HG03442 (cell line): ENCODE measurements around the gene DPYSL5.

Experiments used
- ATAC-seq: cut with Tn5 transposase; IDR thresholded peaks from one replicate; pipeline ENCODE4 v1.9.1; 2021; ENCODE audit warnings: mild to moderate bottlenecking, moderate library complexity; ENCODE audit not compliant: unreplicated experiment

The DPYSL5 gene

GRCh38 chr2:26924731-26925099 lies 76.8 kb downstream of the DPYSL5 start:
- no peak for ATAC-seq

- ATAC-seq, result no peak
These were observed 77.3 kb downstream of the DPYSL5 start for GRCh38 chr2:26925100-26925791.

GRCh38 chr2:26927221-26927620 lies 79.3 kb downstream of the DPYSL5 start:
- ATAC-seq, result no peak

- ATAC-seq, result no peak
These were observed 85.0 kb downstream of the DPYSL5 start for GRCh38 chr2:26932974-26933373.

- ATAC-seq, result no peak
These were observed 85.8 kb downstream of the DPYSL5 start for GRCh38 chr2:26933431-26934334.

- no peak for ATAC-seq
These were observed 86.4 kb downstream of the DPYSL5 start for GRCh38 chr2:26934335-26934724.

GRCh38 chr2:26934985-26935384 lies 87.1 kb downstream of the DPYSL5 start:
- ATAC-seq, result no peak

GRCh38 chr2:26936855-26937254 lies 88.9 kb downstream of the DPYSL5 start:
- ATAC-seq, result no peak

- ATAC-seq, result no peak
These were observed 90.6 kb downstream of the DPYSL5 start for GRCh38 chr2:26938399-26939118.

- no peak for ATAC-seq
These were observed 92.1 kb downstream of the DPYSL5 start for GRCh38 chr2:26940001-26940400.

GRCh38 chr2:26941486-26941885 lies 93.6 kb downstream of the DPYSL5 start:
- no peak for ATAC-seq

- no peak for ATAC-seq
These were observed 94.8 kb downstream of the DPYSL5 start for GRCh38 chr2:26942543-26943295.

- ATAC-seq, result no peak
These were observed 98.2 kb downstream of the DPYSL5 start for GRCh38 chr2:26945991-26946750.

- no peak for ATAC-seq
These were observed 99.2 kb downstream of the DPYSL5 start for GRCh38 chr2:26946841-26947784.

GRCh38 chr2:26948800-26949199 lies 100.9 kb downstream of the DPYSL5 start:
- ATAC-seq, result no peak

GRCh38 chr2:26950246-26950645 lies 102.3 kb downstream of the DPYSL5 start:
- ATAC-seq, result no peak

- ATAC-seq, result no peak
These were observed 103.3 kb downstream of the DPYSL5 start for GRCh38 chr2:26951236-26951635.

- ATAC-seq, result no peak
These were observed 104.4 kb downstream of the DPYSL5 start for GRCh38 chr2:26952374-26952773.

- ATAC-seq, result no peak
These were observed 106.2 kb downstream of the DPYSL5 start for GRCh38 chr2:26954135-26954534.
